ENCODE results near the gene ARPC5. TPM values are rescaled to one million over a fixed set of nuclear protein-coding genes. Genes with fewer than 3 reads are reported as not detected.

ARPC5 gene
- total and polyA plus RNA-seq, 9 of the 15 experiments (the other 6 are each of a cell fraction or from before 2014, with no cell fraction given) = 71.8 to 150 (median 91.6) TPM

- FAIRE-seq (no peak), ATAC-seq (no peak), DNase-seq (ENCODE audit: extremely low read depth in 1 of 4, low spot score in 3 of 4) (no peak)
- Histone ChIP-seq H3K9me3 (replicated peaks; ENCODE audit: control insufficient read depth, insufficient read depth, low read depth, low read length) (no peaks in the 10 kb centered on the region), H3K79me2 (ENCODE audit: control insufficient read depth, insufficient read depth, low read length) (no peaks in the 10 kb centered on the region), H3K4me2 (ENCODE audit: insufficient read depth, low read length) (no peak overlapping the region), H3K36me3 (ENCODE audit: control insufficient read depth, insufficient read depth, low read length) (no peaks in the 10 kb centered on the region), H3K4me3 (no peak overlapping the region), H3K9me1 (ENCODE audit: control insufficient read depth, insufficient read depth, low read length) (no peaks in the 10 kb centered on the region), H3K9ac (ENCODE audit: insufficient read depth in 1 of 2, low read depth in 2 of 2, low read length in 2 of 2) (no peak overlapping the region), H3K27ac (ENCODE audit: extremely low read depth, low read depth, low read length) (no peak overlapping the region), H3K4me1 (replicated peaks in 1 of 2; ENCODE audit: control insufficient read depth in 2 of 2, insufficient read depth in 2 of 2, low read length in 2 of 2) (no peaks in the 10 kb centered on the region), H3K27me3 (ENCODE audit: control insufficient read depth in 2 of 2, insufficient read depth in 2 of 2, low read length in 2 of 2) (0 out of 5 replicates have a peak, but pooled peaks cover 0 to 3% of the 10 kb centered on the region in 2 experiments), H4K20me1 (replicated peaks; ENCODE audit: control insufficient read depth, insufficient read depth, low read length) (no peaks in the 10 kb centered on the region), H2AFZ (ENCODE audit: low read depth, low read length) (no peak overlapping the region)
- intact Hi-C loops (cut with micrococcal nuclease) = no loop called here
- no TSS peak for BruUV-seq (replicated peaks)
- in situ Hi-C loops (cut with MboI) = no loop called here
- ChIA-PET CTCF (ENCODE audit: low intra/inter-chr PET ratio) (no interaction called here), POLR2A (no interaction called here)
- WGBS (ENCODE audit: insufficient coverage, low coverage, missing lambda C conversion rate) = 0% methylated on average over 2 of the region's 2 CpGs
- no peak for TF ChIP-seq BRD4 (IDR thresholded peaks at IDR 0.05)
- no peak for TF ChIP-seq KDM1A (IDR thresholded peaks at IDR 0.05)
- TF ChIP-seq ZNF398 (CRISPR knock-in tag; IDR thresholded peaks at IDR 0.05) = no peak
- TF ChIP-seq ZNF146 (CRISPR knock-in tag; IDR thresholded peaks at IDR 0.05; ENCODE audit: unreplicated experiment) = no peak
- TF ChIP-seq SPI1 (IDR thresholded peaks at IDR 0.05; ENCODE audit: borderline replicate concordance, low read depth, low read length) = no peak
- no peak for TF ChIP-seq MEIS2 (IDR thresholded peaks at IDR 0.05; ENCODE audit: partially characterized antibody)
- TF ChIP-seq TRIM28 (IDR thresholded peaks at IDR 0.05) = no peak
- TF ChIP-seq TFAM (CRISPR knock-in tag; conservative IDR thresholded peaks at IDR 0.05) = no peak
Measured at GRCh38 chr1:183674886-183675285, 39.3 kb upstream of the ARPC5 start.

Data from K562 (cell line).